DOHH2 (cell line): ENCODE data around the gene DSP.

Experiments used
- H3F3A ChIP-seq: fragments of 200-600 bp; sonication (generic), shearing (Covaris generic); 2 replicates; pipeline ENCODE4 v1.6.0; 2016; ENCODE audit warnings: antibody characterized with exemption, mild to moderate bottlenecking; ENCODE audit not compliant: control insufficient read depth, insufficient read depth
- H3K27ac ChIP-seq: fragments of 200-600 bp; sonication (generic); 2 replicates; pipeline ENCODE4 v1.5.1; 2014; ENCODE audit warnings: low read depth, mild to moderate bottlenecking, low read length, moderate library complexity
- H3K27me3 ChIP-seq: fragments of 200-600 bp; sonication (generic); 2 replicates; pipeline ENCODE4 v1.6.1; 2014; ENCODE audit warnings: mild to moderate bottlenecking, low read length, mixed read lengths; ENCODE audit not compliant: control insufficient read depth
- H3K36me3 ChIP-seq: fragments of 200-600 bp; sonication (generic); 2 replicates; pipeline ENCODE4 v1.6.1; 2014; ENCODE audit warnings: mild to moderate bottlenecking, low read length, moderate library complexity, mixed read lengths; ENCODE audit not compliant: control insufficient read depth
- H3K4me1 ChIP-seq: fragments of 200-600 bp; sonication (generic); 2 replicates; pipeline ENCODE4 v1.6.1; 2014; ENCODE audit warnings: mild to moderate bottlenecking, low read length, mixed read lengths; ENCODE audit not compliant: control insufficient read depth
- H3K4me2 ChIP-seq: fragments of 200-600 bp; sonication (generic); 2 replicates; pipeline ENCODE4 v1.6.0; 2014; ENCODE audit warnings: mild to moderate bottlenecking, low read length, moderate library complexity
- H3K4me3 ChIP-seq: fragments of 200-600 bp; sonication (generic); 2 replicates; pipeline ENCODE4 v1.5.1; 2014; ENCODE audit warnings: mild to moderate bottlenecking, low read length, mixed read lengths
- H3K79me2 ChIP-seq: fragments of 200-600 bp; sonication (generic); 2 replicates; pipeline ENCODE4 v1.6.1; 2014; ENCODE audit warnings: mild to moderate bottlenecking, low read length, mixed read lengths; ENCODE audit not compliant: control insufficient read depth
- H3K9me2 ChIP-seq: fragments of 200-600 bp; sonication (generic); replicated peaks from 2 replicates; pipeline ENCODE4 v1.6.1; 2014; ENCODE audit warnings: mild to moderate bottlenecking, low read length, mixed read lengths; ENCODE audit not compliant: control insufficient read depth
- H3K9me3 ChIP-seq: fragments of 200-600 bp; sonication (generic); 2 replicates; pipeline ENCODE4 v1.6.1; 2014; ENCODE audit warnings: antibody characterized with exemption, low read length, mixed read lengths; ENCODE audit not compliant: control insufficient read depth, insufficient read depth
- H4K20me1 ChIP-seq: fragments of 200-600 bp; sonication (generic); 2 replicates; pipeline ENCODE4 v1.6.0; 2014; ENCODE audit warnings: low read depth, mild to moderate bottlenecking, antibody characterized with exemption, low read length, moderate library complexity; ENCODE audit not compliant: control insufficient read depth, insufficient read depth
- EZH2phosphoT487 ChIP-seq: fragments of 200-600 bp; sonication (generic); IDR thresholded peaks from 2 replicates; pipeline ENCODE4 v1.6.1; 2017; ENCODE audit warnings: borderline replicate concordance, mild to moderate bottlenecking, antibody characterized with exemption, low read length, moderate library complexity, mixed read lengths
- TF ChIP-seq, protein P1 (sequence below): fragments of 200-600 bp; sonication (generic); IDR thresholded peaks from one replicate; pipeline ENCODE4 v1.5.1; 2014; ENCODE audit warnings: antibody characterized with exemption, mild to moderate bottlenecking, low read depth, low read length; ENCODE audit not compliant: poor library complexity, severe bottlenecking

Gene DSP

DNA sequence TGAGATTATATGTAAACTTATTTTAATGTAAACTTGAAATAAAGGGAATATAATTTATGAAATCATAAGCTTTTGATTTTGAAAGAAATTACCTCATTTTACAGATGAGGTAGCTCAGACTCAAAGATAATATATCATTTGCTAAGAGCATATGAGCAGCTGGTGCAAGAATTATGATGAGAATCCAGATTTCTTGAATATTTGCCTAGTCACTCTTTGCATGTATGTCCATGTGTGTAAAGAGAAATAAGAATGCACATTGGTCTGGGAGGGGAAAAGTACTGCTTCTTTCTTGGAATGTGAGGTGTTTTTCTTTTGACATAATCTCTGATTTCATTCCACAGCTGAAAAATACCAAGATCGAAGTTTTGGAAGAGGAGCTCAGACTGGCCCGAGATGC, 37.5 kb downstream of the DSP start:
- Histone ChIP-seq H3K4me2 (no peak overlapping the region), H4K20me1 (no peaks in the 10 kb centered on the region), H3F3A (no peaks in the 10 kb centered on the region), H3K27ac (no peak overlapping the region), H3K27me3 (peaks cover 57% of the 10 kb centered on the region), H3K4me1 (peaks cover 3% of the 10 kb centered on the region; the same call in 1 of the 2 replicates), H3K36me3 (no peaks in the 10 kb centered on the region), H3K79me2 (no peaks in the 10 kb centered on the region), H3K9me2 (no peaks in the 10 kb centered on the region), H3K4me3 (no peak overlapping the region), H3K9me3 (no peaks in the 10 kb centered on the region)
- TF ChIP-seq EZH2phosphoT487, result no peak
- TF ChIP-seq, protein P1, sequence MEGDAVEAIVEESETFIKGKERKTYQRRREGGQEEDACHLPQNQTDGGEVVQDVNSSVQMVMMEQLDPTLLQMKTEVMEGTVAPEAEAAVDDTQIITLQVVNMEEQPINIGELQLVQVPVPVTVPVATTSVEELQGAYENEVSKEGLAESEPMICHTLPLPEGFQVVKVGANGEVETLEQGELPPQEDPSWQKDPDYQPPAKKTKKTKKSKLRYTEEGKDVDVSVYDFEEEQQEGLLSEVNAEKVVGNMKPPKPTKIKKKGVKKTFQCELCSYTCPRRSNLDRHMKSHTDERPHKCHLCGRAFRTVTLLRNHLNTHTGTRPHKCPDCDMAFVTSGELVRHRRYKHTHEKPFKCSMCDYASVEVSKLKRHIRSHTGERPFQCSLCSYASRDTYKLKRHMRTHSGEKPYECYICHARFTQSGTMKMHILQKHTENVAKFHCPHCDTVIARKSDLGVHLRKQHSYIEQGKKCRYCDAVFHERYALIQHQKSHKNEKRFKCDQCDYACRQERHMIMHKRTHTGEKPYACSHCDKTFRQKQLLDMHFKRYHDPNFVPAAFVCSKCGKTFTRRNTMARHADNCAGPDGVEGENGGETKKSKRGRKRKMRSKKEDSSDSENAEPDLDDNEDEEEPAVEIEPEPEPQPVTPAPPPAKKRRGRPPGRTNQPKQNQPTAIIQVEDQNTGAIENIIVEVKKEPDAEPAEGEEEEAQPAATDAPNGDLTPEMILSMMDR, result no peak

DNA sequence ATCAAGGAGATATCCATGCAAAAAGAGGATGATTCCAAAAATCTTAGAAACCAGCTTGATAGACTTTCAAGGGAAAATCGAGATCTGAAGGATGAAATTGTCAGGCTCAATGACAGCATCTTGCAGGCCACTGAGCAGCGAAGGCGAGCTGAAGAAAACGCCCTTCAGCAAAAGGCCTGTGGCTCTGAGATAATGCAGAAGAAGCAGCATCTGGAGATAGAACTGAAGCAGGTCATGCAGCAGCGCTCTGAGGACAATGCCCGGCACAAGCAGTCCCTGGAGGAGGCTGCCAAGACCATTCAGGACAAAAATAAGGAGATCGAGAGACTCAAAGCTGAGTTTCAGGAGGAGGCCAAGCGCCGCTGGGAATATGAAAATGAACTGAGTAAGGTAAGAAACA, 38.4 kb downstream of the DSP start:
- no peak for TF ChIP-seq EZH2phosphoT487
- TF ChIP-seq, protein P1, result no peak
- Histone ChIP-seq H3K4me1 (peaks cover 3% of the 10 kb centered on the region; the same call in 1 of the 2 replicates), H3K27ac (no peak overlapping the region), H3K36me3 (no peaks in the 10 kb centered on the region), H3K9me3 (no peaks in the 10 kb centered on the region), H3K27me3 (peaks cover 49% of the 10 kb centered on the region), H3K9me2 (no peaks in the 10 kb centered on the region), H3K4me2 (no peak overlapping the region), H3K79me2 (no peaks in the 10 kb centered on the region), H3K4me3 (no peak overlapping the region), H4K20me1 (no peaks in the 10 kb centered on the region), H3F3A (no peaks in the 10 kb centered on the region)

GRCh38 chr6:7580537-7580926, 39.1 kb downstream of the DSP start:
- Histone ChIP-seq H3K4me3 (no peak overlapping the region), H3F3A (no peaks in the 10 kb centered on the region), H4K20me1 (no peaks in the 10 kb centered on the region), H3K9me3 (no peaks in the 10 kb centered on the region), H3K27ac (no peak overlapping the region), H3K36me3 (no peaks in the 10 kb centered on the region), H3K4me2 (no peak overlapping the region), H3K4me1 (peaks cover 3% of the 10 kb centered on the region; the same call in 1 of the 2 replicates), H3K27me3 (peaks cover 45% of the 10 kb centered on the region), H3K79me2 (no peaks in the 10 kb centered on the region), H3K9me2 (no peaks in the 10 kb centered on the region)
- no peak for TF ChIP-seq EZH2phosphoT487
- TF ChIP-seq, protein P1, result no peak
